Retinal pigment epithelial cell (primary cell): Measurements from ENCODE around the gene LIFR.

Experiments used
- DNase-seq: peaks from one replicate; pipeline ENCODE4 v3.0.0-alpha.2; 2010; ENCODE audit warnings: low read depth
- H3K4me3 ChIP-seq: 2 replicates; pipeline ENCODE4 v1.5.1; 2011; ENCODE audit warnings: mild to moderate bottlenecking, low read length, control low read depth, moderate library complexity
- CTCF ChIP-seq: conservative IDR thresholded peaks from 2 replicates; pipeline ENCODE4 v1.5.1; 2011; ENCODE audit warnings: low read depth, low read length, control low read depth, inconsistent platforms

Gene LIFR

GRCh38 chr5:38497946-38498345, 58.5 kb downstream of the LIFR start:
- TF ChIP-seq CTCF: peak; percentile 1
- DNase-seq: no peak
- H3K4me3 ChIP-seq: no peak overlapping the region

- H3K4me3 ChIP-seq: no peak overlapping the region
- no peak for TF ChIP-seq CTCF
- DNase-seq: no peak
These were observed 61.7 kb downstream of the LIFR start for GRCh38 chr5:38494763-38495162.

GRCh38 chr5:38494175-38494574, 62.3 kb downstream of the LIFR start:
- DNase-seq: no peak
- H3K4me3 ChIP-seq: no peak overlapping the region
- TF ChIP-seq CTCF: no peak

GRCh38 chr5:38483805-38484398, 72.5 kb downstream of the LIFR start:
- DNase-seq: no peak
- peak; percentile 4 for TF ChIP-seq CTCF

GRCh38 chr5:38479315-38479904, 77.0 kb downstream of the LIFR start:
- H3K4me3 ChIP-seq: no peak overlapping the region
- TF ChIP-seq CTCF: no peak
- DNase-seq: no peak

More at GRCh38 chr5:38483805-38484398, 72.5 kb downstream of the LIFR start:
- no peak overlapping the region for H3K4me3 ChIP-seq

- no peak for DNase-seq
- TF ChIP-seq CTCF: no peak
- no peak overlapping the region for H3K4me3 ChIP-seq
These were observed 77.6 kb downstream of the LIFR start for GRCh38 chr5:38478878-38479277.

- no peak for DNase-seq
- TF ChIP-seq CTCF: no peak
- H3K4me3 ChIP-seq: no peak overlapping the region
These were observed 78.3 kb downstream of the LIFR start for GRCh38 chr5:38478166-38478565.
